GM19193 (cell line): Measurements from ENCODE around the gene ZIC1.

Experiments used
- POLR2A ChIP-seq: IDR thresholded peaks from 4 replicates; pipeline ENCODE4 v1.6.1; 2011; ENCODE audit not compliant: insufficient read depth, insufficient read length; ENCODE audit errors: extremely low read depth

The ZIC1 gene

GRCh38 chr3:147426931-147427330, 17.8 kb downstream of the ZIC1 start:
- no peak for TF ChIP-seq POLR2A

GRCh38 chr3:147427746-147428145, 18.6 kb downstream of the ZIC1 start:
- no peak for TF ChIP-seq POLR2A

GRCh38 chr3:147428326-147428725, 19.2 kb downstream of the ZIC1 start:
- TF ChIP-seq POLR2A, result no peak

- TF ChIP-seq POLR2A, result no peak
Measured at GRCh38 chr3:147428754-147429153, 19.6 kb downstream of the ZIC1 start.

DNA sequence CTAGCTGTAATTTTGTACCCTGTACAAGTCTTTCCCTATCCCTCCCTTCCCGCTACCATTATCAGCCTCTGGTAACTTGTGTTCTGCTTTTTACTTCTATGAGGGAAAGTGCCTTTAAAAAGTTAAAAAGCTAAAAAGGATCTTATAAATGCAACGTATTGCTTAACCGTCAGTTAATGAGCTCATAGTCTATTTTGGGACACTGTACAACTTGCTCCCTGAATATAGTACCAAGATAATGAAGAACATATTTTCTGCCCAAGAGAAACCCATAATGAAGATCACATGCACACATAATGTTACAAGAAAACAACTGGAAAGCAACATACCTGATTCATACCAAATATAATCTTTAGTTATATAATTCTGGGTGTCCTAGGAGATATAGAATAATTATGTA, 22.6 kb downstream of the ZIC1 start:
- TF ChIP-seq POLR2A, result no peak

DNA sequence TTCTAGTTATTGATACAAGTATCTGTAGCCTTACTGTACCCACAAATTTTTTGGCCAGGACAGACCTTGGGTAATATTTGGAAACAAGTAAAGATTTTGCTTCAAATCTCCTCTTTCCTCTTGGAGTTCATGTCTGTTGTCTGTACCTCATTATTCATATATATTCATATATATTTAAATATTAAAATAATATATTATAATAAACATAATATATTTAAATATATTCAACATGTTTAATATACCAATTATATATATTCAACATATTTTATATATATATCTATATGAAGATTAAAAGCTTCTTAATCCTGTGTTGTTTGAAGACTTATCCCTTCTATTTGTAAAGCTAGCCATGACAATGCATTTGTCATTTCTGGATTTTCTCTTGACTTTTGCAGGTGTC, 38.1 kb downstream of the ZIC1 start:
- no peak for TF ChIP-seq POLR2A

DNA sequence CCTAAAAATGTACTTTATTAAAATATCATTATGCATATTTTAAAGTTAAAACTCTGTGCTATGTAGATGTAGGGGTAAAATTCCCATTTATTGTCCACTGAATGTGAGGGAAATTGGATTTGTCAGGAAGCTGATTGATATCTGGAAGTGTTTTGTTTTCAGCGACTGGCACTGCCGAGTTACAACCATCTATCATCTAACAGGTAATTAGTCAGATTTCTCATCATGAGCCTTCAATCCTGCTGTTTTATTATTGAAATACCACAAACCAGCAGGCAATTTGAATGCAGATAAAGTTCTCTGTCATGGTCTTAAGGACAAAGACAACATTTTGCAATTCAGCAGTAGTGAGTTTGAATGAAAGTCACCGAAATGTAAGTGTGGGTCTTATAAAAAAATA, 40.5 kb downstream of the ZIC1 start:
- no peak for TF ChIP-seq POLR2A

DNA sequence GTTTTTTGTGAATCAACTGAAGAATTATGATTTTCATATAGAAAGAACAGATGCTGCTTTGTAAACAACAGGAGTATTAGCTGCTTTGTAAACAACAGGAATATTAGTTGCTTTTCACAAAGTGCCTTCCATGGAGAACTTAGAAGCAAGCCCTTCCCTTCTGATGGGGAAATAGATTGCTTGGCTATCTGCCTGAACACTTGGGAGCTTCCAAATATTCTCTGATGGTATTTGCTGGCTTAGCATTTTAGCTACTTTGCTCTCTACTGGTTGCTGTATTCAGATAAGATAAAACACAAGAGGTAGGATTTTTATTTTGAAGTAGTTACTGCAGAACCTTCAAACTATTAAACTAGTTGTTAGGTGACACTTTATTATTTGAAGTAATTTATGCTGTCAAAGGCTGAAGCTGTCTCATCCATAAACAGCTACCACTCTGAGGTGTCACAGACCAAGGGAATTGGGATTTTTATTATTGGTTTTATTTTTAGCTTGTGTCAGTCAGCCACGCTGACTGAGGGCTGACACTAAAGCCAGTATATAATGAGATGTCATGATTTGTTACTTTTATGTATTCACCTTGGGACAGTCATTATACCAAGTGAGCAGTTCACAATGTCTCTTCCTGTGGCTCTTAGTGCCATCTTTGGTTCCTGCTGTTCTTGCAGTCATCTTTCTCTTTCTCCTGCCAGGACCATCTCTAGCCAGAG, 50.0 kb downstream of the ZIC1 start:
- no peak for TF ChIP-seq POLR2A

DNA sequence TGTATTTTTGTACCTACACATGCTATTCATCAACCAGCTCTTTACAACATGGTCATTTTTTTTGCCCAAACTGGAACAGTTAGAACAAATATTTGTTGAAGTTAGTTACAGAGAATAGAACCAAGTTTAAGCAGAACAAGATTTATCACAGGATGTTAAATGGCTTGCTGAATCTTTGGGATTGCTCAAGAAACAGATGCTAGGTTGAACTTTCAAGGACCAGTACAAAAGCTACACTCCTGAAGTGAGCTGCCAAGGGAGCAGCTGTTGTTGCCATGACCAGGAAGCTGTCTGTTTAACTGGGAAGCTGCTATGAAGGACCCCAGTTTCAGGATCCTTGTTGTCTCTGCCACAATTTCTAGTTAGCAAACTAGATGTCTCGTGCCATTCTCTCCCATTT, 53.7 kb downstream of the ZIC1 start:
- no peak for TF ChIP-seq POLR2A
